Colonic mucosa (tissue), 4 donors: Measurements from ENCODE around the gene GABPA. TPM values are rescaled to one million over a fixed set of nuclear protein-coding genes. Genes with fewer than 3 reads are reported as not detected.

ENCODE experiments used
- DNase-seq: peaks from one replicate; pipeline ENCODE4 v3.0.0-alpha.2; 2020
- H3K27ac ChIP-seq: fragments of 200-600 bp; one replicate; pipeline ENCODE4 v1.8.0; 2021
- H3K27me3 ChIP-seq: fragments of 200-600 bp; one replicate; pipeline ENCODE4 v1.8.0; 2021
- H3K36me3 ChIP-seq: fragments of 200-600 bp; one replicate; pipeline ENCODE4 v1.8.0; 2021
- H3K4me1 ChIP-seq: fragments of 200-600 bp; one replicate; pipeline ENCODE4 v1.8.0; 2021; ENCODE audit warnings: mild to moderate bottlenecking
- H3K4me3 ChIP-seq: fragments of 200-600 bp; one replicate; pipeline ENCODE4 v1.8.0; 2021
- H3K9ac ChIP-seq, 2 donors: one replicate each; pipeline ENCODE4 v1.7.0; 2013; ENCODE audit warnings: control low read depth in 2 of 2, low read depth in 2 of 2, low read length in 2 of 2
- H3K9me3 ChIP-seq: fragments of 200-600 bp; one replicate; pipeline ENCODE4 v1.8.0; 2021
- intact Hi-C: fragments of 100-400 bp; cut with DNase I; formaldehyde crosslinking; loops from one replicate; pipeline ENCODE4 v1.14.1; 2022
- total RNA-seq, 2 donors: library from RNA; stranded (reverse); fragmentation: NEBNext Ultra II Directional in 1 of 2; extraction: Animal tissue kit (Norgen Biotek cat#: 25700) in 1 of 2; gene quantifications; one replicate each; pipeline ENCODE4 v1.2.1, GENCODE V29; 2021
- TF ChIP-seq, protein P1 (sequence below): fragments of 200-600 bp; IDR thresholded peaks from one replicate; pipeline ENCODE4 v1.8.0; 2022; ENCODE audit warnings: antibody characterized with exemption, mild to moderate bottlenecking
- donor health status: healthy.
- donor health status: DM: no; HTN: no; CAD: no.
- donor health status: DM: no; HTN: no; CAD: no.

The GABPA gene
- total RNA-seq, 2 donors from 2014 or later, result 23.8 to 24.9 TPM

DNA sequence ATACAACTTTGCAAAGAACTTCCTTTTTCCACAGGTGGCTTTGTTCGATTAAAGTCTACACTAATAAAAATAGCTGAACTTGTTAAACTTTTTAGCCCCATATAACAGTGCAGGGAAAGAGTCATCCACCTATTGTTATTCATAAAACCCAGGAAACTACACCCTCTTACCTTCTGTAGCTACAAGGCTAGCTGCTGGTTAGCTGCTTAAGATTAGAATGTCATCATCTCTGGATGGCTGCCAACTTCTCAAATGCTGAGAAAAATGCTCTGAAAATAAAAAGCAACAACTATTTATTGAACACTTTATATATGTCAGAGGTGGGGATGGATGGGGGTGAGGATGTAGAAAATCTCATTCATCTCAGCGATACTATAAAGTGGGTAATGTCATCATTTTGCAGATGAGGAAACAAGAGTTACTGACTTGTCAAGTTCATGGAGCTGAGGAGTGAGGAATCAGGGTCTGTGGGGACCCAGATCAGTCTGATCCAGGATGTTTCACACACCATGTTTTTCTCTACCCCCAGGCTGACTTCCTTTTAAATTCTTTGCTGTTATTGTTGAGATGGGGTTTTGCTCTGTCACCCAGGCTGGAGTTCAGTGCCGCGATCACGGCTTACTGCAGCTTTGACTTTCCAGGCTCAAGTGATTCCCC lies 17.2 kb upstream of the GABPA start:
- intact Hi-C loops, result no loop called here
- TF ChIP-seq, protein P1, sequence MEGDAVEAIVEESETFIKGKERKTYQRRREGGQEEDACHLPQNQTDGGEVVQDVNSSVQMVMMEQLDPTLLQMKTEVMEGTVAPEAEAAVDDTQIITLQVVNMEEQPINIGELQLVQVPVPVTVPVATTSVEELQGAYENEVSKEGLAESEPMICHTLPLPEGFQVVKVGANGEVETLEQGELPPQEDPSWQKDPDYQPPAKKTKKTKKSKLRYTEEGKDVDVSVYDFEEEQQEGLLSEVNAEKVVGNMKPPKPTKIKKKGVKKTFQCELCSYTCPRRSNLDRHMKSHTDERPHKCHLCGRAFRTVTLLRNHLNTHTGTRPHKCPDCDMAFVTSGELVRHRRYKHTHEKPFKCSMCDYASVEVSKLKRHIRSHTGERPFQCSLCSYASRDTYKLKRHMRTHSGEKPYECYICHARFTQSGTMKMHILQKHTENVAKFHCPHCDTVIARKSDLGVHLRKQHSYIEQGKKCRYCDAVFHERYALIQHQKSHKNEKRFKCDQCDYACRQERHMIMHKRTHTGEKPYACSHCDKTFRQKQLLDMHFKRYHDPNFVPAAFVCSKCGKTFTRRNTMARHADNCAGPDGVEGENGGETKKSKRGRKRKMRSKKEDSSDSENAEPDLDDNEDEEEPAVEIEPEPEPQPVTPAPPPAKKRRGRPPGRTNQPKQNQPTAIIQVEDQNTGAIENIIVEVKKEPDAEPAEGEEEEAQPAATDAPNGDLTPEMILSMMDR, result no peak
- Histone ChIP-seq H3K9me3 (no peaks in the 10 kb centered on the region), H3K27ac (no peak overlapping the region), H3K4me1 (no peaks in the 10 kb centered on the region), H3K9ac (no peak overlapping the region), H3K36me3 (no peaks in the 10 kb centered on the region), H3K4me3 (no peak overlapping the region), H3K27me3 (no peaks in the 10 kb centered on the region)
- DNase-seq, result no peak

DNA sequence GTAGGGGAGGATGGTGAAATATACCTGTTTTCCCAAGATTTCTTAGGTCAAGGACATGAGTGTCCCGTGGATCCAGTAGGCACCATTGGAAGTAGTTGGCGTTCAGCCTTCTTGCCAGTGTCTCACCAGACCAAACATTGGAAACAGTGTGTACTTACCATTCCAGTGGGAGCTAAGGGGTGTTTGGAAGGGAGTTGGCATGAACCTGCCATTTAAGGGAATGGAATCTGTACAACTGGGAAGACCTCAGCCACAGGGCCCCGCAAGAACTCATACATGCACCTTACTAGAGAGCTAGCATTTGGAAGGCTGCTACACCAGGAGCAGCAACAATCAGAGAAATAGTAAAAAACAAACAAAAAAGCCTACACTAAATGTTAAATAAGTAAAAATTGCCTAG lies 12.8 kb upstream of the GABPA start:
- H3K9ac ChIP-seq, result no peak overlapping the region
- H3K4me3 ChIP-seq, result no peak overlapping the region
- TF ChIP-seq, protein P1, result no peak
- no peak for DNase-seq
- H3K27me3 ChIP-seq, result no peaks in the 10 kb centered on the region
- H3K4me1 ChIP-seq, result no peaks in the 10 kb centered on the region
- H3K9me3 ChIP-seq, result no peaks in the 10 kb centered on the region
- no peak overlapping the region for H3K27ac ChIP-seq
- H3K36me3 ChIP-seq, result no peaks in the 10 kb centered on the region
- intact Hi-C loops, result no loop called here

DNA sequence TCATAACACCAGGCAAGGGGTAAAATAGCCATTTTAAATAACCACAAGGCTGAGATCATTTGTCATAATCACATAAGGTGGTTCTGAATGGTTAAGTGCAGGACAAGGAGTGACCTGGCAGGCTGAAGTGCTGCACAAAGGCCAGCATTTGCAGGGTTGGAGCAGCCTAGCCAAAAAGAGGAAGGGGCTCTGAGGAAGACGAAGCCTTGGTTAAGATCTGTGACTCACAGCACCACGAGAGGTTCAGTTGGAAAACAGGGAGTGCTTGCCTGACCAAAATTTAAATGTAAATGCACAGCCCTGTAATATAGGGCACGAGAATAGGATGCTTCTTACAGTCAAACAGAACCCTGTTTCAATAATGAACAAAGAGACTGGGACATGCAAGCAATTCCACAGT lies 12.1 kb upstream of the GABPA start:
- no peaks in the 10 kb centered on the region for H3K9me3 ChIP-seq
- DNase-seq, result no peak
- TF ChIP-seq, protein P1, result no peak
- H3K27ac ChIP-seq, result no peak overlapping the region
- H3K4me3 ChIP-seq, result no peak overlapping the region
- peaks cover 5% of the 10 kb centered on the region for H3K36me3 ChIP-seq
- intact Hi-C loops, result no loop called here
- H3K9ac ChIP-seq, result no peak overlapping the region
- H3K4me1 ChIP-seq, result no peaks in the 10 kb centered on the region
- H3K27me3 ChIP-seq, result no peaks in the 10 kb centered on the region

DNA sequence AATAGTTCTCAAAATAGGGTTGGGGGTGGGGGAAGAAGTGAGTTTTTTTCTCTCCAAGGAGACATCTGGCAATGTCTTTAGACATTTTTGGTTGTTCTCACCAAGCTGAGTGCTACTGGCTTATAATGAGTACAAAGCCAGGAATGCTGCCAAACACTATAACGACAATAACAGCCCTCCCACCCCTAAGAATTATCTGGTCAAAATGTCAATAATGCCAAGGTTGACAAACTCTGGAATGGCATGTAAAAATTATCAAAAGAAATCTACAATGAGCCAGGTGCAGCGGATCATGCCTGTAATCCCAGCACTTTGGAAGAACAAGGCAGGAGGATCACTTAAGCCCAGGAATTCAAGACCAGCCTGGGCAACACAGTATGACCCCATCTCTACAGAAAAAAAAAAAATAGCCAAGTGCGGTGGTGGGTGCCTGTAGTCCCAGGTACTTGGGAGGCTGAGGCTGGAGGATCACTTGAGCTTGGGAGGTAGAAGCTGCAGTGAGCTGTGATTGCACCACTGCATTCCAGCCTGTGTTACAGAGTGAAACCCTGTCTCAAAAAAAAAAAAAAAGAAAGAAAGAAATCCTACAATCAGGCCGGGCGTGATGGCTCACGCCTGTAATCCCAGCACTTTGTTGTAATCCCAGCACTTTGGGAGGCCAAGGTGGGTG lies 2.5 kb upstream of the GABPA start:
- DNase-seq, result no peak
- H3K4me1 ChIP-seq, result peaks cover 5% of the 10 kb centered on the region
- no peak overlapping the region for H3K27ac ChIP-seq
- no peak overlapping the region for H3K4me3 ChIP-seq
- no peak overlapping the region for H3K9ac ChIP-seq
- no peaks in the 10 kb centered on the region for H3K9me3 ChIP-seq
- TF ChIP-seq, protein P1, result no peak
- H3K36me3 ChIP-seq, result peaks cover 7% of the 10 kb centered on the region
- intact Hi-C loops, result no loop called here
- H3K27me3 ChIP-seq, result no peaks in the 10 kb centered on the region

DNA sequence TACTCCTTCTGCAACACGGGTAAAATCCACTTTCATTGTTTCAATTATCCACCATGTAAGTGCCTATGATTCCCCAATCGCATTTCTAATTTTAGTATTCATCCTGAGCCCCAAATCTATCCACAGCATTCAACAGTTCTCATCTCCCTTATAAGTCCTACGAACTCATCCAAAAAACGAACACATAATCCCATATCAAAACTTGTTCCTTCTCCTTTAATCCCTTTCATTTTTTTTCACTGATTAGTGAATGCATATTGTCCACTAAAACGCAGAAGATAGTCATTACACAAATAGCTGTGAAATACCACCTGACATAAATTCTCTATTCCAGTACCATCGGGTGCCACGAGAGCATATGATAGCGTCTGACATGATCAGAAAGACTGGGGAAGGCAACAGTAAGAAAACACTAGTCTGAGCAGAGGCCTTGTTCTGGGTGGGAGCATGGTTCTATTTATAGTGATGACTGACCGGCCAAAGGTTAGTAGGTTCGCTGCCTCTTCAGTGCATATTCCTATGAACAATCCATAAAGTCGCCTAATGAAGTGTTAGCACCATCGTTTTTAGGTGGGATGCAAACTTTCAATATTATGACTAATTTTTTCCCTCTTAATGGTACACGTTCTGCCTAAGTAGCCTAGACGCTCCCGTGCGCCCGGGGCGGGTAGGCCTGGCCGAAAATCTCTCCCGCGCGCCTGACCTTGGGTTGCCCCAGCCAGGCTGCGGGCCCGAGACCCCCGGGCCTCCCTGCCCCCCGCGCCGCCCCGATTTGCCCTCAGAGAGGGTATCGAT lies 716 bp upstream of the GABPA start:
- intact Hi-C loops, result no loop called here
- no peaks in the 10 kb centered on the region for H3K36me3 ChIP-seq
- peak overlapping the region; percentile 99 for H3K27ac ChIP-seq
- H3K9me3 ChIP-seq, result no peaks in the 10 kb centered on the region
- TF ChIP-seq, protein P1, result no peak
- no peaks in the 10 kb centered on the region for H3K27me3 ChIP-seq
- peak overlapping the region; percentile 88 for H3K4me3 ChIP-seq
- peak overlapping the region; percentile 78 to 99 for H3K9ac ChIP-seq
- peaks cover 5% of the 10 kb centered on the region for H3K4me1 ChIP-seq
- DNase-seq, result peak; percentile 38
